ENCODE data around the gene ACAP3.

The ACAP3 gene

GRCh38 chr1:1314678-1315335, 7.1 kb upstream of the ACAP3 start:
- H3K4me3 ChIP-seq (ENCODE audit: low read depth, low read length), result no peak overlapping the region

- H3K4me3 ChIP-seq (ENCODE audit: low read depth, low read length), result no peak overlapping the region
Observed at GRCh38 chr1:1314237-1314586, 6.5 kb upstream of the ACAP3 start.

- no peak overlapping the region for H3K4me3 ChIP-seq (ENCODE audit: low read depth, low read length)
Observed at GRCh38 chr1:1313500-1314236, 5.9 kb upstream of the ACAP3 start.

GRCh38 chr1:1312450-1313314, 5.0 kb upstream of the ACAP3 start:
- H3K4me3 ChIP-seq (ENCODE audit: low read depth, low read length), result no peak overlapping the region

- no peak overlapping the region for H3K4me3 ChIP-seq (ENCODE audit: low read depth, low read length)
Observed at GRCh38 chr1:1311107-1312104, 3.7 kb upstream of the ACAP3 start.

- H3K4me3 ChIP-seq (ENCODE audit: low read depth, low read length), result no peak overlapping the region
Observed at GRCh38 chr1:1310476-1311053, 2.8 kb upstream of the ACAP3 start.

GRCh38 chr1:1310109-1310385, 2.3 kb upstream of the ACAP3 start:
- no peak overlapping the region for H3K4me3 ChIP-seq (ENCODE audit: low read depth, low read length)

GRCh38 chr1:1309251-1310108, 1.8 kb upstream of the ACAP3 start:
- peak overlapping the region; percentile 68 for H3K4me3 ChIP-seq (ENCODE audit: low read depth, low read length)

GRCh38 chr1:1308756-1309250, 1.1 kb upstream of the ACAP3 start:
- peak overlapping the region; percentile 68 for H3K4me3 ChIP-seq (ENCODE audit: low read depth, low read length)

GRCh38 chr1:1307261-1307922, 338 bp downstream of the ACAP3 start:
- H3K4me3 ChIP-seq (ENCODE audit: low read depth, low read length), result peak overlapping the region; percentile 53

GRCh38 chr1:1306661-1307260, 969 bp downstream of the ACAP3 start:
- peak overlapping the region; percentile 53 for H3K4me3 ChIP-seq (ENCODE audit: low read depth, low read length)

- H3K4me3 ChIP-seq (ENCODE audit: low read depth, low read length), result no peak overlapping the region
Observed at GRCh38 chr1:1306070-1306660, 1.6 kb downstream of the ACAP3 start.

GRCh38 chr1:1305300-1306069, 2.2 kb downstream of the ACAP3 start:
- no peak overlapping the region for H3K4me3 ChIP-seq (ENCODE audit: low read depth, low read length)

- no peak overlapping the region for H3K4me3 ChIP-seq (ENCODE audit: low read depth, low read length)
Observed at GRCh38 chr1:1304331-1305299, 3.1 kb downstream of the ACAP3 start.

- no peak overlapping the region for H3K4me3 ChIP-seq (ENCODE audit: low read depth, low read length)
Observed at GRCh38 chr1:1303736-1304135, 4.0 kb downstream of the ACAP3 start.

- H3K4me3 ChIP-seq (ENCODE audit: low read depth, low read length), result no peak overlapping the region
Observed at GRCh38 chr1:1302951-1303509, 4.7 kb downstream of the ACAP3 start.

Measured in iPS-11a (cell line).